Neural crest cell (in vitro differentiated cells): ENCODE results near the gene CEACAM16. TPM values are rescaled to one million over a fixed set of nuclear protein-coding genes. Genes with fewer than 3 reads are reported as not detected.

Experiments used
- DNase-seq: peaks from one replicate; pipeline ENCODE4 v3.0.0; 2021; ENCODE audit warnings: low read depth, mixed read lengths, low spot score
- H3K27ac Mint-ChIP-seq: one replicate; pipeline ENCODE4 v1.8.0; 2021; ENCODE audit warnings: mild to moderate bottlenecking, mixed read lengths; ENCODE audit not compliant: unreplicated experiment
- H3K27me3 Mint-ChIP-seq: 2 replicates; pipeline ENCODE4 v1.8.0; 2021; ENCODE audit warnings: low read depth, mild to moderate bottlenecking, mixed read lengths
- H3K36me3 Mint-ChIP-seq: 2 replicates; pipeline ENCODE4 v1.8.0; 2021; ENCODE audit warnings: low read depth, mild to moderate bottlenecking, mixed read lengths
- H3K4me1 Mint-ChIP-seq: 2 replicates; pipeline ENCODE4 v1.8.0; 2021; ENCODE audit warnings: mixed read lengths
- H3K4me3 Mint-ChIP-seq: one replicate; pipeline ENCODE4 v1.8.0; 2021; ENCODE audit warnings: mild to moderate bottlenecking, mixed read lengths
- H3K9me3 Mint-ChIP-seq: 2 replicates; pipeline ENCODE4 v1.8.0; 2021; ENCODE audit warnings: mixed read lengths
- total RNA-seq: library from RNA; stranded (reverse); gene quantifications from 2 replicates; pipeline ENCODE4 v1.2.1, GENCODE V29; 2021
- TF ChIP-seq, protein P1 (sequence below): fragments of 200-600 bp; sonication (generic); conservative IDR thresholded peaks from 2 replicates; pipeline ENCODE4 v1.5.0; 2021; ENCODE audit warnings: antibody characterized with exemption, mild to moderate bottlenecking

The CEACAM16 gene
- total RNA-seq, 1 donor from 2014 or later: not detected

DNA sequence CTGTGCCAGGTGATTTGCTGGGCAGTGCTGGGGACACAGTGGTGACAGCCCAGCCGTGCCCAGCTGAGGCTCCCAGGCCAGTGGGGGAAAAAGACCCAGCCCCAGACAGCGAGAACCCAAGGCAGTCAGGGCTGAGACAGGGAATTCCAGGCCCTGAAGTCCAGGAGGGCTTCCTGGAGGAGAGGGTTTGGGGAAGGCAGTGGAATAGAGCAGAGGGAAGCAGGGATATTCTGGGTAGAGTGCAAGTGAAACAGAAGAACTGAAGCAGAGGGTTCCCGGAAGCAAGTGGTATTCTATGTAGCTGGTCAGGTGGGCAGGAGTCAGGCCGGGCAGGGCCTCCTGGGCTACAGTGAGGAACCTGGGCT, 1.3 kb upstream of the CEACAM16 start:
- no peak overlapping the region for H3K4me3 Mint-ChIP-seq
- H3K27me3 Mint-ChIP-seq: peaks cover 4% of the 10 kb centered on the region
- no peaks in the 10 kb centered on the region for H3K9me3 Mint-ChIP-seq
- peak overlapping the region; percentile 6 for H3K27ac Mint-ChIP-seq
- no peaks in the 10 kb centered on the region for H3K36me3 Mint-ChIP-seq
- no peaks in the 10 kb centered on the region for H3K4me1 Mint-ChIP-seq
- DNase-seq: no peak
- TF ChIP-seq, protein P1, sequence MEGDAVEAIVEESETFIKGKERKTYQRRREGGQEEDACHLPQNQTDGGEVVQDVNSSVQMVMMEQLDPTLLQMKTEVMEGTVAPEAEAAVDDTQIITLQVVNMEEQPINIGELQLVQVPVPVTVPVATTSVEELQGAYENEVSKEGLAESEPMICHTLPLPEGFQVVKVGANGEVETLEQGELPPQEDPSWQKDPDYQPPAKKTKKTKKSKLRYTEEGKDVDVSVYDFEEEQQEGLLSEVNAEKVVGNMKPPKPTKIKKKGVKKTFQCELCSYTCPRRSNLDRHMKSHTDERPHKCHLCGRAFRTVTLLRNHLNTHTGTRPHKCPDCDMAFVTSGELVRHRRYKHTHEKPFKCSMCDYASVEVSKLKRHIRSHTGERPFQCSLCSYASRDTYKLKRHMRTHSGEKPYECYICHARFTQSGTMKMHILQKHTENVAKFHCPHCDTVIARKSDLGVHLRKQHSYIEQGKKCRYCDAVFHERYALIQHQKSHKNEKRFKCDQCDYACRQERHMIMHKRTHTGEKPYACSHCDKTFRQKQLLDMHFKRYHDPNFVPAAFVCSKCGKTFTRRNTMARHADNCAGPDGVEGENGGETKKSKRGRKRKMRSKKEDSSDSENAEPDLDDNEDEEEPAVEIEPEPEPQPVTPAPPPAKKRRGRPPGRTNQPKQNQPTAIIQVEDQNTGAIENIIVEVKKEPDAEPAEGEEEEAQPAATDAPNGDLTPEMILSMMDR: no peak

DNA sequence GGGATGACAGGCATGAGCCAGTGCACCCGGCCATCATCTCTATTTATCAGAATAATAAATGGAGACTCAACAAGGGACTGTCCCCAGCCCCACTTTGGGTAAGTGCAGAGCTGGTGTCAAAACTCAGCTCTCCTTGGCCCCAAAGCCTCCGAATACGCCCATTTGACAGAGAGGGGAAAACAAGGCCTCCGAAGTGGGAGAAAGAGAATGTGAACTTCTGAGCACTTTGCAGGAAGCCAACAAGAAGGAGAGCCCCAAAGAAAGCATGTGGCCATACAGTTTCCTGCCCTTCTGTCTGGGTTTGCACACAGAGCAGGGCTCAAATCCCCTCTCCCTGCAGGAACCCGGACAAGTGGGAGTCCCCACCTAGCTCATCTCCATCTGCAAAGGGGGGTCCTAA, 1.6 kb downstream of the CEACAM16 start:
- Mint-ChIP-seq H3K9me3 (no peaks in the 10 kb centered on the region), H3K4me3 (no peak overlapping the region), H3K36me3 (no peaks in the 10 kb centered on the region), H3K4me1 (no peaks in the 10 kb centered on the region), H3K27me3 (peaks cover 4% of the 10 kb centered on the region), H3K27ac (no peak overlapping the region)
- no peak for DNase-seq
- TF ChIP-seq, protein P1: no peak

DNA sequence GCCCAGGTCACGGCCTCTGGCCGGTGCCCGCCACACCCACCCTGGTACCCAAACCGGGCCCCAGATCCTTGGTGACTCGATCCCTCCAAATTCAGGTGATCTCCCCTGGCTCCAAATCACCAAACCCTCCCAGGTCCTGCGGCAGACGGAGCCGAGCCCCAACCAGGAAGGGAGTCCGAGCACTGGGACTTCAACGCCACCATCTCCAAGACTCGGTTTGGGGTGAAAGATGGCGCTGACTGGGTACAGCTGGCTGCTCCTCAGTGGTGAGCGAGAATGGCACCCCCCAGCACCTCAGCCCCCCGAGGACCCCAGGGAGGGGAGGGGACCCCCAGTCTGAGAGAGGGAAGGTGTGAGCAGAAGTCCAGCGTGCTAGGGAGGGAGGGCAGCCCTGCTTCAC, 2.3 kb downstream of the CEACAM16 start:
- Mint-ChIP-seq H3K27ac (no peak overlapping the region), H3K27me3 (peaks cover 4% of the 10 kb centered on the region), H3K4me1 (no peaks in the 10 kb centered on the region), H3K36me3 (no peaks in the 10 kb centered on the region), H3K9me3 (no peaks in the 10 kb centered on the region), H3K4me3 (no peak overlapping the region)
- DNase-seq: no peak
- TF ChIP-seq, protein P1: no peak

DNA sequence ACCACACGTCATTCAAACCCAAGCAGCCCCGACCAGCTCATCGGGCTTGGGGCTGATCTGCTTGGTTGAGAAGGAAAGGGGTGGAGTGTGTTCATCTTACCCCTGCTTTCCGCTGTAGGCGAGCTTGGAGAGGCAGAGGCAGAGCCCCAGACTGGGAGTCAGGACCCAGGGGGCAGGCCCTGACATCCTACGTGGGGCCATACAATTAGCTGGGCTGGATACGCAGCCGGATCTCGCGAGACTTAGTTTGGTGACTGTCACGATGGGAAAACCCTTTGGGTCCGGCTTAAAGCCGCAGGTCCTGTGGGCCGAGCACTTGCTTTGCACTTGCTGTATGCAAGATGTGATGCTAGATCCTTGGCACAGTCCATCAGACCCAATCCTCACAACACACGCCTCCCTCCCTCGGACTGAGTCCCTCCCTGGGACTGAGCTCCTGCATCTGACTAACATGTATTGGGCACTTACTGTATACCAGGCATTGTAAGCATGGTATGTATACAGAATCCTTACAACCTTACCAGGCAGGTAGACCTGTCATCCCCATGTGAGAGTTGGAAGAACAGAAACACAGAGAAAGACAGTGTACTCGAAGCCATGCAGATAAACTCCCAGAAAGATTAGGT, 3.7 kb downstream of the CEACAM16 start:
- H3K36me3 Mint-ChIP-seq: no peaks in the 10 kb centered on the region
- no peak overlapping the region for H3K27ac Mint-ChIP-seq
- no peak overlapping the region for H3K4me3 Mint-ChIP-seq
- no peaks in the 10 kb centered on the region for H3K9me3 Mint-ChIP-seq
- DNase-seq: no peak
- TF ChIP-seq, protein P1: no peak
- H3K4me1 Mint-ChIP-seq: no peaks in the 10 kb centered on the region
- H3K27me3 Mint-ChIP-seq: no peaks in the 10 kb centered on the region

DNA sequence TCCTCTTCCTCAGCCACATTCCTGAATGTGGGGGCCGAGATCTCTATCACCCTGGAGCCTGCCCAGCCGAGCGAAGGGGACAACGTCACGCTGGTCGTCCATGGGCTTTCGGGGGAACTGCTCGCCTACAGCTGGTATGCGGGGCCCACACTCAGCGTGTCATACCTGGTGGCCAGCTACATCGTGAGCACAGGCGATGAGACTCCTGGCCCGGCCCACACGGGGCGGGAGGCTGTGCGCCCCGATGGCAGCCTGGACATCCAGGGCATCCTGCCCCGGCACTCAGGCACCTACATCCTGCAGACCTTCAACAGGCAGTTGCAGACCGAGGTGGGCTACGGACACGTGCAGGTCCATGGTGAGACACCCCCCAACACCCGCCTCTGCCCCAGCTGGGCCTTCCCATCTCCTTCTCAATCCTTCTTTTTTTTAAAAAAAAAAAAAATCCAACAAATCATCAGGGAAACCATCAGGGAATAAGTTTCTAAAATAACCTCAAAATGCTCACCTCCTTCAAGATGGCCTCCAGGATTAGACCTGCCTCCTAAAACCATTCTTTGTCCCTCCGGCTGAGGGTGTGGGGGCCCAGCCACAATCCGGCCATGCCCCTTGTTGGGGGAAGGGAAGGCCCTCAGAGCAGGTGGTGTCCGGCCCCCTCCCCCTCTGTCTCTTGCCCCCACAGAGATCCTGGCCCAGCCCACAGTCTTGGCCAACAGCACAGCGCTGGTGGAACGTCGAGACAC, 4.6 kb downstream of the CEACAM16 start:
- no peak for DNase-seq
- Mint-ChIP-seq H3K27ac (no peak overlapping the region), H3K4me3 (no peak overlapping the region), H3K36me3 (no peaks in the 10 kb centered on the region), H3K4me1 (no peaks in the 10 kb centered on the region), H3K27me3 (no peaks in the 10 kb centered on the region), H3K9me3 (no peaks in the 10 kb centered on the region)
- TF ChIP-seq, protein P1: no peak
